ENCODE data around the gene CCDC180.

DNA sequence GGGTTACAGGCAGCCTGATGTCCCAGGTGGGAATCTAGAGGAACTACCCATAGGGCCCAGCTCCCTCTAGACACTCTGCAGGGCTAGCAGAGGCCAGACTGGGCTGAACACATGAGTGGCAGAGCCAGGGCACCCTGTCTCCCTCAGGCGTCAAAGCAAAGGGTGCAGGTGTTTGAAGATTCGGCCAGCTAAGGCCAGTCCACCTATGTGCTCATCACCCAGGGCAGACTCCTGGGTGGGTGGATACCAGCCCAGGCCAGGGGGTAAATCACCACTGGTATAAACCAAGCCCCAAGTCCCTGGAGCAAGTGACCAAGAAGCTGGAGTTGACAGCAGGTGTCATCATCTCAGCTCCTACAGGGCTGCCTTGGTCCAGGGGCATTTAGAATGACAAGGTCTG lies 3.4 kb downstream of the CCDC180 start:
- TF ChIP-seq ZNF274 (IDR thresholded peaks at IDR 0.05; ENCODE audit: low read depth, low read length) (no peak), YY1 (IDR thresholded peaks at IDR 0.05; ENCODE audit: insufficient read depth, insufficient read length) (no peak)

All from NT2/D1 (cell line).